Measurements from ENCODE around the gene ZNHIT2. TPM values are rescaled to one million over a fixed set of nuclear protein-coding genes. Genes with fewer than 3 reads are reported as not detected.
A peak's percentile ranks its signal among the peaks of the same experiment; 100 is the strongest.

The ZNHIT2 gene
- total and polyA plus RNA-seq, 2 of the 13 experiments (the other 11 are each of a cell fraction or from before 2014, with no cell fraction given), result 1.1 to 6.5 TPM

- peak; percentile 82 for TF ChIP-seq ZNF558 (CRISPR knock-in tag; IDR thresholded peaks at IDR 0.05; ENCODE audit: borderline replicate concordance)
- TF ChIP-seq THRA (CRISPR knock-in tag; IDR thresholded peaks at IDR 0.05; ENCODE audit: borderline replicate concordance), result peak; percentile 60
- TF ChIP-seq GABPA (IDR thresholded peaks at IDR 0.05; ENCODE audit: low read depth, low read length), result peak; percentile 94
- TF ChIP-seq GABPA (CRISPR knock-in tag; IDR thresholded peaks at IDR 0.05; ENCODE audit: low read depth), result peak; percentile 99
- TF ChIP-seq MYNN (CRISPR knock-in tag; IDR thresholded peaks at IDR 0.05; ENCODE audit: low read depth), result no peak
- no peak for TF ChIP-seq STAG1 (CRISPR knock-in tag; IDR thresholded peaks at IDR 0.05)
- TF ChIP-seq FOXA1 (IDR thresholded peaks at IDR 0.05), result no peak
- 0 out of 2 replicates have a peak, but pooled peaks have one; percentile 5 for TF ChIP-seq FOXA1 (CRISPR knock-in tag; IDR thresholded peaks at IDR 0.05)
- TF ChIP-seq ZNF549 (CRISPR knock-in tag; IDR thresholded peaks at IDR 0.05), result no peak
- peak; percentile 78 for TF ChIP-seq TAF1 (CRISPR knock-in tag; IDR thresholded peaks at IDR 0.05)
- no peak for TF ChIP-seq ZNF329 (CRISPR knock-in tag; IDR thresholded peaks at IDR 0.05; ENCODE audit: low read depth)
- TF ChIP-seq PAWR (CRISPR knock-in tag; IDR thresholded peaks at IDR 0.05; ENCODE audit: borderline replicate concordance), result no peak
- TF ChIP-seq ZNF572 (CRISPR knock-in tag; IDR thresholded peaks at IDR 0.05), result no peak
- no peak for TF ChIP-seq FIP1L1 (IDR thresholded peaks at IDR 0.05; ENCODE audit: borderline replicate concordance, insufficient read depth, low read depth, low read length)
- TF ChIP-seq HIC2 (CRISPR knock-in tag; IDR thresholded peaks at IDR 0.05; ENCODE audit: low read depth), result no peak
- TF ChIP-seq ZNF598 (CRISPR knock-in tag; IDR thresholded peaks at IDR 0.05; ENCODE audit: borderline replicate concordance), result no peak
- TF ChIP-seq ZNF3 (CRISPR knock-in tag; IDR thresholded peaks at IDR 0.05), result no peak
- no peak for TF ChIP-seq RBM22 (optimal IDR thresholded peaks at IDR 0.05; ENCODE audit: low read length)
- no peak for TF ChIP-seq NFE2L1 (CRISPR knock-in tag; IDR thresholded peaks at IDR 0.05; ENCODE audit: borderline replicate concordance)
- no peak for TF ChIP-seq RAD51 (IDR thresholded peaks at IDR 0.05; ENCODE audit: borderline replicate concordance)
- peak; percentile 59; the same call in 1 of the 2 replicates for TF ChIP-seq MAZ (IDR thresholded peaks at IDR 0.05; ENCODE audit: borderline replicate concordance, low read depth, low read length)
- peak; percentile 71; the same call in 1 of the 2 replicates for TF ChIP-seq MAZ (CRISPR knock-in tag; IDR thresholded peaks at IDR 0.05; ENCODE audit: low read depth)
- TF ChIP-seq ZNF430 (CRISPR knock-in tag; IDR thresholded peaks at IDR 0.05), result peak; percentile 64; the same call in 1 of the 2 replicates
- no peak for TF ChIP-seq HMG20A (CRISPR knock-in tag; IDR thresholded peaks at IDR 0.05; ENCODE audit: borderline replicate concordance)
- TF ChIP-seq SIX1 (CRISPR knock-in tag; IDR thresholded peaks at IDR 0.05; ENCODE audit: borderline replicate concordance), result no peak
- TF ChIP-seq KAT2B (IDR thresholded peaks at IDR 0.05; ENCODE audit: borderline replicate concordance, low read depth, low read length), result no peak
- TF ChIP-seq CCDC6 (CRISPR knock-in tag; IDR thresholded peaks at IDR 0.05), result peak; percentile 85
- no peak for TF ChIP-seq ZNF121 (CRISPR knock-in tag; IDR thresholded peaks at IDR 0.05)
- TF ChIP-seq GTF3A (CRISPR knock-in tag; conservative IDR thresholded peaks at IDR 0.05), result no peak
- TF ChIP-seq ZNF225 (CRISPR knock-in tag; IDR thresholded peaks at IDR 0.05), result peak; percentile 58; the same call in 1 of the 2 replicates
- no peak for TF ChIP-seq ZNF674 (CRISPR knock-in tag; IDR thresholded peaks at IDR 0.05; ENCODE audit: low read depth)
Measured at GRCh38 chr11:65083834-65084597, 33.5 kb downstream of the ZNHIT2 start, which contains the start of the genes CDCA5 and ZFPL1 (continued).
